LNCaP clone FGC (cell line): Measurements from ENCODE around the gene CACNA2D1.

Experiments
- DNase-seq: peaks from one replicate; pipeline ENCODE4 v3.0.0-alpha.2; 2011; ENCODE audit warnings: low read depth
- H3K4me3 ChIP-seq: 2 replicates; pipeline ENCODE4 v1.5.1; 2011; ENCODE audit warnings: mild to moderate bottlenecking, low read depth, low read length, control low read depth
- CTCF ChIP-seq: IDR thresholded peaks from 2 replicates; pipeline ENCODE4 v1.5.1; 2012; ENCODE audit warnings: mild to moderate bottlenecking; ENCODE audit not compliant: control insufficient read depth, insufficient read depth; ENCODE audit errors: extremely low read depth

Gene CACNA2D1

GRCh38 chr7:82364671-82365070 is 78.9 kb downstream of the CACNA2D1 start:
- TF ChIP-seq CTCF, result no peak
- no peak overlapping the region for H3K4me3 ChIP-seq
- no peak for DNase-seq

- no peak overlapping the region for H3K4me3 ChIP-seq
- DNase-seq, result no peak
- no peak for TF ChIP-seq CTCF
Measured at GRCh38 chr7:82364048-82364447, 79.5 kb downstream of the CACNA2D1 start.

GRCh38 chr7:82362129-82362706 is 81.4 kb downstream of the CACNA2D1 start:
- no peak for TF ChIP-seq CTCF
- DNase-seq, result no peak
- no peak overlapping the region for H3K4me3 ChIP-seq

GRCh38 chr7:82360591-82361368 is 82.8 kb downstream of the CACNA2D1 start:
- TF ChIP-seq CTCF, result no peak
- DNase-seq, result no peak
- H3K4me3 ChIP-seq, result no peak overlapping the region

- no peak for DNase-seq
- TF ChIP-seq CTCF, result no peak
- H3K4me3 ChIP-seq, result no peak overlapping the region
Measured at GRCh38 chr7:82359426-82359825, 84.2 kb downstream of the CACNA2D1 start.

- DNase-seq, result no peak
- no peak for TF ChIP-seq CTCF
- H3K4me3 ChIP-seq, result no peak overlapping the region
Measured at GRCh38 chr7:82358923-82359322, 84.7 kb downstream of the CACNA2D1 start.

- H3K4me3 ChIP-seq, result no peak overlapping the region
- DNase-seq, result no peak
- TF ChIP-seq CTCF, result no peak
Measured at GRCh38 chr7:82358009-82358578, 85.5 kb downstream of the CACNA2D1 start.
